GM18517 (cell line): ENCODE measurements around the gene RFC5.
"Not testable (repeated sequence)": the region's sequence is repeated elsewhere in the genome, so short reads cannot be mapped to it uniquely, and the experiment has no call there.

Experiments used
- ATAC-seq: cut with Tn5 transposase; IDR thresholded peaks from one replicate; pipeline ENCODE4 v1.9.1; 2021; ENCODE audit warnings: mild to moderate bottlenecking, moderate library complexity; ENCODE audit not compliant: unreplicated experiment

RFC5 gene

GRCh38 chr12:118015306-118015705 lies 1.2 kb upstream of the RFC5 start:
- no peak for ATAC-seq

- ATAC-seq = no peak
These were observed 559 bp upstream of the RFC5 start for GRCh38 chr12:118015944-118016343.

GRCh38 chr12:118017926-118018325 lies 1.4 kb downstream of the RFC5 start:
- no peak for ATAC-seq

- ATAC-seq = no peak
These were observed 3.5 kb downstream of the RFC5 start for GRCh38 chr12:118020036-118020435.

- ATAC-seq = not testable (repeated sequence)
These were observed 5.7 kb downstream of the RFC5 start for GRCh38 chr12:118022097-118022727.

GRCh38 chr12:118022728-118023109 lies 6.2 kb downstream of the RFC5 start:
- ATAC-seq = no peak

- ATAC-seq = no peak
These were observed 6.9 kb downstream of the RFC5 start for GRCh38 chr12:118023301-118023860.

GRCh38 chr12:118025168-118025567 lies 8.7 kb downstream of the RFC5 start:
- no peak for ATAC-seq

- no peak for ATAC-seq
These were observed 12.7 kb downstream of the RFC5 start for GRCh38 chr12:118029166-118029565.

GRCh38 chr12:118032188-118032587 lies 15.7 kb downstream of the RFC5 start:
- no peak for ATAC-seq

- ATAC-seq = no peak
These were observed 16.8 kb downstream of the RFC5 start for GRCh38 chr12:118033323-118033722.

GRCh38 chr12:118033902-118034301 lies 17.4 kb downstream of the RFC5 start:
- no peak for ATAC-seq

- ATAC-seq = no peak
These were observed 18.1 kb downstream of the RFC5 start for GRCh38 chr12:118034429-118035189.

- peak; percentile 79 for ATAC-seq
These were observed 18.9 kb downstream of the RFC5 start for GRCh38 chr12:118035190-118036041.

- ATAC-seq = no peak
These were observed 20.3 kb downstream of the RFC5 start for GRCh38 chr12:118036672-118037411.

GRCh38 chr12:118038137-118038536 lies 21.6 kb downstream of the RFC5 start:
- ATAC-seq = no peak

GRCh38 chr12:118042091-118042490 lies 25.6 kb downstream of the RFC5 start:
- ATAC-seq = no peak

GRCh38 chr12:118044075-118044474 lies 27.6 kb downstream of the RFC5 start:
- no peak for ATAC-seq

GRCh38 chr12:118044577-118044976 lies 28.1 kb downstream of the RFC5 start:
- no peak for ATAC-seq

- ATAC-seq = no peak
These were observed 29.9 kb downstream of the RFC5 start for GRCh38 chr12:118046430-118046829.
